GM18868 (cell line): ENCODE data around the gene ATG13.
A peak's percentile ranks its signal among the peaks of the same experiment; 100 is the strongest.
"Not testable (repeated sequence)": the region's sequence is repeated elsewhere in the genome, so short reads cannot be mapped to it uniquely, and the experiment has no call there.

Experiments
- ATAC-seq: cut with Tn5 transposase; IDR thresholded peaks from one replicate; pipeline ENCODE4 v1.9.1; 2021; ENCODE audit warnings: mild to moderate bottlenecking, moderate library complexity; ENCODE audit not compliant: unreplicated experiment

Gene ATG13

GRCh38 chr11:46694607-46695006, 77.3 kb downstream of the ATG13 start:
- ATAC-seq = no peak

GRCh38 chr11:46695345-46696211, 78.2 kb downstream of the ATG13 start:
- no peak for ATAC-seq

GRCh38 chr11:46696212-46696558, 78.8 kb downstream of the ATG13 start:
- no peak for ATAC-seq

GRCh38 chr11:46697303-46697702, 80.0 kb downstream of the ATG13 start:
- ATAC-seq = no peak

- no peak for ATAC-seq
Observed at GRCh38 chr11:46697723-46698122, 80.4 kb downstream of the ATG13 start.

- ATAC-seq = no peak
Observed at GRCh38 chr11:46698597-46698996, 81.2 kb downstream of the ATG13 start.

GRCh38 chr11:46700241-46701077, 83.1 kb downstream of the ATG13 start, which contains the start of the genes ARHGAP1 and ZNF408:
Gene ARHGAP1 (minus strand): TSS chr11:46700619. CDS start chr11:46696107, 4,512 bp downstream.
Gene ZNF408 (plus strand): TSS chr11:46701031. CDS start chr11:46701048, 17 bp downstream.
- peak; percentile 91 for ATAC-seq

GRCh38 chr11:46701078-46701654, 83.8 kb downstream of the ATG13 start:
- ATAC-seq = no peak

- no peak for ATAC-seq
Observed at GRCh38 chr11:46705070-46705688, 87.8 kb downstream of the ATG13 start.

- no peak for ATAC-seq
Observed at GRCh38 chr11:46706886-46707285, 89.5 kb downstream of the ATG13 start.

- not testable (repeated sequence) for ATAC-seq
Observed at GRCh38 chr11:46709351-46709750, 92.0 kb downstream of the ATG13 start.

GRCh38 chr11:46710821-46711269, 93.5 kb downstream of the ATG13 start:
- no peak for ATAC-seq

GRCh38 chr11:46711303-46711702, 94.0 kb downstream of the ATG13 start:
- no peak for ATAC-seq

GRCh38 chr11:46712874-46713576, 95.7 kb downstream of the ATG13 start:
- ATAC-seq = no peak

GRCh38 chr11:46717825-46718154, 100.4 kb downstream of the ATG13 start:
- not testable (repeated sequence) for ATAC-seq

- no peak for ATAC-seq
Observed at GRCh38 chr11:46718155-46719019, 101.0 kb downstream of the ATG13 start.

- no peak for ATAC-seq
Observed at GRCh38 chr11:46719048-46719542, 101.7 kb downstream of the ATG13 start, which contains the start of gene F2. Gene F2 (plus strand): TSS chr11:46719213. CDS start chr11:46719236, 23 bp downstream.

GRCh38 chr11:46719543-46720218, 102.3 kb downstream of the ATG13 start:
- no peak for ATAC-seq

- ATAC-seq = no peak
Observed at GRCh38 chr11:46721286-46721685, 103.9 kb downstream of the ATG13 start.
